MV-4-11 (cell line): ENCODE measurements around the gene PPFIA4.

Experiments
- DNase-seq: peaks from one replicate; lab custom pipeline; 2025; lab: John Stamatoyannopoulos, UW

PPFIA4 gene

GRCh38 chr1:203040513-203041275, 14.4 kb downstream of the PPFIA4 start:
- DNase-seq: no peak

GRCh38 chr1:203041351-203041932, 15.2 kb downstream of the PPFIA4 start:
- no peak for DNase-seq

- DNase-seq: no peak
Measured at GRCh38 chr1:203043830-203044545, 17.7 kb downstream of the PPFIA4 start.

- no peak for DNase-seq
Measured at GRCh38 chr1:203044546-203045250, 18.4 kb downstream of the PPFIA4 start.

- no peak for DNase-seq
Measured at GRCh38 chr1:203045336-203045735, 19.0 kb downstream of the PPFIA4 start.

GRCh38 chr1:203045821-203046594, 19.7 kb downstream of the PPFIA4 start:
- DNase-seq: no peak

GRCh38 chr1:203046984-203047630, 20.8 kb downstream of the PPFIA4 start:
- peak; percentile 69 for DNase-seq

- no peak for DNase-seq
Measured at GRCh38 chr1:203048086-203048485, 21.8 kb downstream of the PPFIA4 start.

GRCh38 chr1:203048555-203049051, 22.3 kb downstream of the PPFIA4 start:
- DNase-seq: no peak

GRCh38 chr1:203049077-203049476, 22.8 kb downstream of the PPFIA4 start:
- DNase-seq: no peak

GRCh38 chr1:203049576-203050180, 23.4 kb downstream of the PPFIA4 start:
- no peak for DNase-seq

GRCh38 chr1:203050826-203051225, 24.5 kb downstream of the PPFIA4 start:
- DNase-seq: no peak

- DNase-seq: peak; percentile 8
Measured at GRCh38 chr1:203051841-203052324, 25.6 kb downstream of the PPFIA4 start.

GRCh38 chr1:203052601-203053000, 26.3 kb downstream of the PPFIA4 start:
- no peak for DNase-seq

- DNase-seq: peak; percentile 3
Measured at GRCh38 chr1:203054184-203054583, 27.9 kb downstream of the PPFIA4 start.

- DNase-seq: no peak
Measured at GRCh38 chr1:203054642-203055041, 28.4 kb downstream of the PPFIA4 start.

- peak; percentile 12 for DNase-seq
Measured at GRCh38 chr1:203055161-203055799, 29.0 kb downstream of the PPFIA4 start.

- no peak for DNase-seq
Measured at GRCh38 chr1:203056012-203056411, 29.7 kb downstream of the PPFIA4 start.

- DNase-seq: no peak
Measured at GRCh38 chr1:203056516-203056915, 30.2 kb downstream of the PPFIA4 start.
